ENCODE results near the gene TNF.
"Not testable (repeated sequence)": the region's sequence is repeated elsewhere in the genome, so short reads cannot be mapped to it uniquely, and the experiment has no call there.

TNF gene

GRCh38 chr6:31588871-31589650, 13.7 kb downstream of the TNF start:
- DNase-seq = no peak

DNA sequence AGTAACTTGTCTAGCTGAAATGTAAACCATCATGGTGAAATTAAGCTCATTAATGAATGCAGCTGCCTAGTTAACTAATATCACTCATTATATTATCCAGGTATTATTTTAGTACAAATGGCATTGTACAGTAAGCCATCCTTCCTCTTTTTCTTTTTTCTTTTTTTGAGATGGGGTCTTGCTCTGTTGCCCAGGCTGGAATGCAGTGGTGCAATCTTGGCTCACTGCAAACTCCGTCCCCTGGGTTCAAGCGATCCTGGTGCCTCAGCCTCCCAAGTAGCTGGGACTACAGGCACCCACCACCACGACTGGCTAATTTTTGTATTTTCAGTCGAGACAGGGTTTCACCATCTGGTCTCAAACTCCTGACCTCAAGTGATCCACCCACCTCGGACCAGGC, 15.3 kb downstream of the TNF start:
- DNase-seq = not testable (repeated sequence)

DNA sequence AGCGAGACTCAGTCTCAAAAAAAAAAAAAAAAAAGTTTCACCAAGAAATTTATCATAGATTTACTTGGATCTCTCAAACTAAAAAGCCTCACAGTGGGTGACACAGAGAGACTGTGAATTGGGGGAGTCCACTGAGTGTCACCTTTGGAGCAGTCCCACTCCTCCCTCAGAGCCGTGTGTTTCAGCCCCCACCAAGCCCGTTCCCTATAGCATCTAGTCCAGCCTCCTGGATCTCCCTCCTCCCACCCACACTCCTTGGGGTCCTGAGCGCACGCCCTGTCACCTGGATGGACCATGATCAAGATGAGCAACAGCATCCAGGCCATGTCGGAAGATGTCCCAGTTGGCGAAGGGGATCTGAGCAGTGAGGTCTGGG, 17.0 kb downstream of the TNF start:
- DNase-seq = no peak

DNA sequence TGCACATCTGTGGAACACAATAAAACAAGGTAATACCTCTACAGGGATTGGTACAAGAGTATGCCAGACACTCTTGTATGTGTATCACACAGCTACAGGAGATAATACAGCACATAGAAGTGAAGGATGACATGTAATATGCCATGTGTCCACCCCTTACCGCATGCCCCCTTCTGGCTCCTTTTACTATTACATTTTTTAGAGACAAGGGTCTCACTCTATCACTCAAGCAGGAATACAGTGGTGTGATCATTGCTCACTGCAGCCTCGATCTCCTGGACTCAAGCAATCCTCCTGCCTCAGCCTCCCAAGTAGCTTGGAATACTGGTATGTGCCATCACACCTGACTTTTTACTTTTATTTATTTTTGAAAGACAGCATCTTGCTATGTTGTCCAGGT, 21.6 kb downstream of the TNF start:
- no peak for DNase-seq

GRCh38 chr6:31607317-31607716, 32.0 kb downstream of the TNF start:
- DNase-seq = no peak

DNA sequence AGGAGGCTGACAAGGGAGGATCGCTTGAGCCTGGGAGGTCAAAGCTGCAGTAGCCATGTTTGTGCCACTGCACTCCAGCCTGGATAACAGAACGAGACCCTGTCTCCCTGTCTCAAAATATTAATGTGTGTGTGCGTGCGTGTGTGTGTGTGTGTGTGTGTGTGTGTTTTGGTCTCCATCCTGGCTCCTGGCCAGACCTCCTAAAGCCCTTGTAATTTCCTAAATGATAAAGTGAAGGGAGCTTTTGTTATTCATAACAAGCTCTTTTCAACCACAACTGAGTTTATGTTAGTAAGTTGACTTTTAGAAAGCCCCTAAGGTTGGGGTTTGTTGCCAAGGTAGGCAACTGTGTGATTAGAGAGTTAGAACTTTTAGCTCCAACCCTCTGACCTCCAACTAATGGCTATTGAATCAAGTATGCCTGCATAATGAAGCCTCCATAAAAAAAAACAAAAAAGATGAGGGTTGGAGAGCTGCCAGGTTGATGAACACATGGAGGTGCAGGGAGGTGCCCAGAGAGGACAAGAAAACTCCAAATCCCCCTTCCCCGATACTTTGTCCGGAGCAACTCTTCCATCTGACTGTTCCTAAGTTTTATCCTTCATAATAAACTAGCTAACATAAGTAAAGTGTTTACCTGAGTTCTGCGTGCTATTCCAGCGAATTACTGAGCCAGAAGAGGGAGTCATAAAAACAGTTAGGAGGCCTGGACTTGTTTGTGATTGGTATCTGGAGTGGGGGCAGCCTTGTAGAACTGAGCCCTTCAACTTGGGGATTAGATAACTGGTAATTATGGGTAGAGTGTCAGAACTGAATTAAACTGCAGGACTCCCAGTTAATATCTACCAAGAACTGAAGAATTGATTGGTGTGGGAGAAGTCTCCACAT, 34.4 kb downstream of the TNF start:
- no peak for DNase-seq

- no peak for DNase-seq
These were observed 35.6 kb downstream of the TNF start for GRCh38 chr6:31610968-31611367.

- no peak for DNase-seq
These were observed 38.8 kb downstream of the TNF start for GRCh38 chr6:31614075-31614619.

GRCh38 chr6:31614684-31615578, 39.6 kb downstream of the TNF start, which contains the start of gene AIF1:
Gene AIF1, plus strand, starts transcription at chr6:31615234. Its CDS starts 96 bp downstream, at chr6:31615330.
- DNase-seq = no peak

DNA sequence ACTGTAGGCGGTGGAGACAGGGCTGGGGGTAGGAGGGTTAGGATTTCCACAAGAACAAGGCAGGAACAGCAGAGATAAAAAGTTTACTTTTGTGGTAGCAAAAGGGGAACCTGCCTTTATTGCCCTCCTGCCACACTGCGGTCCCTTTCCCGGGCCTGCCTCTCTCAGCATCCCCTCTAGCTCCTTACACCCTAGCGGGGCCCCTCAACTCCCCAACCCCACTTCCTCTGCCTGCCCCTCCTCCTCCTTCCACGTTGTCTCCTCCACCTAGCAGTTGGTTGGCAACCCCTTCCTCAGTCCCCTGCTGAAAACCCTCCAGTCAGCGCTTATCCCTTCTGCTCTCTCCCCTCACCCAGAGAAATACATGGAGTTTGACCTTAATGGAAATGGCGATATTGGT, 40.4 kb downstream of the TNF start:
- no peak for DNase-seq

GRCh38 chr6:31617010-31617409, 41.6 kb downstream of the TNF start:
- DNase-seq = no peak

DNA sequence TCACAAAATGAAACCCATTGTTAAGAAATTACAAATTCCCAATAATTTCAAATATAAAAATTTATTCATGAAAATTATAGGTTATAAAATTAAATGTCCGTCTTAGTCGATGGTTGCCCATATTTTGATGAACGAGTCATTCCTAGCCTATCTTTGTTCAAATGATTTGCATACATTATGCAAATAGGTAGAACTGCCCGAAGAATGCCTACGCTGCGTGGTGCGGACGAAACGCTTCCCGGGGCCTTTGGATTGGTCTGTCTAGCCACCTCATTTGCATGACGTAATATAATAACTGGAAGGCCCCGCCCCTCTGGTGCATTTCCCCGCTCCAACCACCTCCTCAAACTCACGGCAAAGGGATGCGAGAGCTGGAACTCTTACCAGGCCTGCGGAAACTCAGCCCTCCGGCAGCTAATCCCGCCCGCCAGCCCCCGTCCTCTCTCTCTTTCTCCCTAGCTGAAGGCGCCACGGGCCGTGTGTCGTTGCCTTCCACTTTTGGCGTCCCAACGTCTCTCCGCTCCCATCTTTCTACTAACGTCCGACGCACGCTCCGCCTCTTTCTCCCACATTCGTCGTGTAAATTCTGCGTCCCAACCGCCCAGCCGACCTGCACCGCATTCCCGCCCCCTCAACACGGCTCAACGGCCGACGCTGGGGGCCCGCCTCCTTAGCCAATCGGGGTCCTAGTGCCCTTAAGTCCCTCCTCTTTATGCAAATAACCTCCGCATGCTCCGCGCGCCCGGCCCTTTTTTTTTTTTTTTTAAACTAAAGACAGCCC, 44.6 kb downstream of the TNF start:
- peak; percentile 99 for DNase-seq

DNA sequence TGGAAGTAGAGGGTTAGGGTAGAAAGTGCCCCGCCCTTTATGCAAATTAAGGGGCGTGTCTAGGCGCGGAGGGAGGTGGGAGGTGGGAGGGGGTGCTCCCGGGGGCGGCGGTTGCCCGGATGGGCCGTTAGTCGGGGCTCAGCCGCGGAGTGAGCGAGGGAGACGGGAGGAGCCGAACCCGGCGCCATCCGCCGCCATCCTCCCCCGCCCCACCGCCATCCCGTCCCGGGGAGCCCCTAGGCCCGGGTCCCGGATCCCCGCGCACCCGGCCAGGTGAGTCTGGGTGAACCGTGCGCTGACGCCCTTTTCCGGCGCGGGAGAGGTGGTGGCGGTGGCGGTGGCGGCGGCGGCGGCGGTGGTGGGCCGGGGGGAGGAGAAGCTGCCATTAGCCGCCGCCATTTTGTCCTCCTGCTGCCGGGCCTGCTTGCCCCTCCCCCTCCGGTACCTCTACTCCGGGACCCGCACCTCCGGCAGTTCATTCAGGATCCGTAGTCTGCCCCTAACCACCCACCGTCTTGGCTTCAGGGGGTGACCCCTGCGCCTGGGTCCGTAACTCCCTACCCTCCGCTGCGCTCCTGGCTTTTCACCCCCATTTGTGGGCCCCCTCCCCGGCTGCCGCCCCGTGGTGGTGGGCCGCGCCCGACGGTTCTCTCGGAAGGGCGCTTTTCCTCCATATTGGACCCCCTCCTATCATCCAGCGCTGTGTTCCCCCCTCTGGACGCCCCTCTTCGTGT, 45.4 kb downstream of the TNF start, which contains the start of gene PRRC2A:
PRRC2A (plus strand) TSS at position 130 of the 734 bp plus-strand sequence. CDS start 2,075 bp downstream, outside the sequence.
- no peak for DNase-seq

DNA sequence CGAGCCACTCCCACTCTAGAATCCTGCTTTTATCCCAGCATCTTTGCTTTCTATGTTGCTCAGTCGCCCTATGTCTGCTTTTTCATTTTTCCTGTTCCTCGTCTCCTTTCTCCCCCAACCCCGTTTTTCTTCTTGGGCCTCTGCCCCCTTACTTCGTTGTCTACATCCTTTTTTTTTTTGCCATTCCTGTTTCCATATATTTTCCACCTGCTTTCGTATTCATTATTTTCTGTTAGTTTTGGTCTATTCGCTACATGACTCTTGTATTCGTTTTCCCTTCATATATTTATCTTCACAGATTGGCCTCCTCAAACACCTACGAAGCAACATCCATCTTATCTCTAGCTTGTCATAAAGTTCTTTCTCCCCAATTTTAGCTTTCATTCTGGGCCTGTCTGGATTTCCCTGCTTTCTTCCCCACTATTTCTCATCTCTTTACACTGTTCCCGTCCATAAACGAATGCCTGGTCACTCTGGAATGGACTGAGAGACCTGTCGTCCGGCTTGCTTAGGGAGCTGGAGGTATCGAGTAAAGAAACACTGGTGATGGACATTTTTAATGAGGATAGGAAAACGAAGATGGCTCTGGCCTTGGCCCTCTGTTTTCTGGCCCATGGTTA, 46.1 kb downstream of the TNF start:
- no peak for DNase-seq

- no peak for DNase-seq
These were observed 46.6 kb downstream of the TNF start for GRCh38 chr6:31621991-31622390.

- DNase-seq = no peak
These were observed 47.3 kb downstream of the TNF start for GRCh38 chr6:31622684-31623091.

DNA sequence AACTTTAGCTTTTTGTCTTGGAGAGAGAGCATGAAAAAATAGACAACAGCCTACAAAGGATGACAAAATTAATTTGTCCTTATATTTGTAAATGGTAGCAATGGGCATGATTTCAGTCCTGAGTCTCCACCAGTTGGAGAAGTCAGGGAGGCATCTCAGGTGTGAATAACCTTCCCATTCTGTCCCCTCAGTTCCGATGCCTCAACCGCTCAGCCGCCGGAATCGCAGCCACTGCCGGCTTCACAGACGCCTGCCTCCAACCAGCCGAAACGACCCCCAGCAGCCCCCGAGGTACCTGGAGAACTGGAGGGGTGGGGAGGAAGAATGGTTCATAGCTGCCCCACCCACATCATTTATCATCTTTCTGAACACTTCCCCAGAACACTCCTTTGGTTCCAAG, 48.7 kb downstream of the TNF start:
- DNase-seq = no peak

DNA sequence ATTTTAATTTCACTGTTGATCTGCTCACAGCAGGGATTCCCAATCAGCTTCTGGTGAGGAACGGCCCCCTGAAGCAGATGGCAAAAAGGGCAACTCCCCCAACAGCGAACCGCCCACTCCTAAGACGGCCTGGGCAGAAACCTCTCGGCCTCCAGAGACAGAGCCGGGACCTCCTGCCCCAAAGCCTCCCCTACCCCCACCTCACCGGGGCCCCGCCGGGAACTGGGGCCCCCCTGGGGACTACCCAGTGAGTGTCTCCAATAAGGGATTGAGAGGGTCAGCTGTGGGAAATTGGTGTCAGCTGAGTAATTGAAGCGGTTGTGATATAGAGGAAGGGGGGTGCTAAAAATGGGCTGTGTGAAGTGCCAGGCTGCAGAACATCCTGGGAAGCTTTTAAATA, 51.6 kb downstream of the TNF start:
- no peak for DNase-seq

DNA sequence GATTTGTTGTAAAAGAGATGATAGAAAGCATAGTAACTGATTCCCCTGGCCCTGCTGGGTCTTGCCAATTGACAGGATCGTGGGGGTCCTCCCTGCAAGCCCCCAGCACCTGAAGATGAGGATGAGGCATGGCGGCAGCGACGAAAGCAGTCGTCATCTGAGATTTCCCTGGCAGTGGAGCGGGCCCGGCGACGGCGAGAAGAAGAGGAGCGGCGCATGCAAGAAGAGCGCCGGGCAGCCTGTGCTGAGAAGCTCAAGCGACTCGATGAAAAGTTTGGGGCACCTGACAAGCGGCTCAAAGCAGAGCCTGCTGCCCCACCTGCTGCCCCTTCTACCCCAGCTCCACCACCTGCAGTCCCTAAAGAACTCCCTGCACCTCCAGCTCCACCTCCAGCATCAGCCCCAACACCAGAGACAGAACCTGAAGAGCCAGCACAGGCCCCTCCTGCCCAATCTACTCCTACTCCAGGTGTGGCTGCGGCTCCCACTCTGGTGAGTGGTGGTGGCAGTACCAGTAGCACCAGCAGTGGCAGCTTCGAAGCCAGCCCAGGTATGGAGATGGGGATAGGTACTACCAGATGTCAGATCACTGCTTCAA, 52.4 kb downstream of the TNF start:
- DNase-seq = no peak
